Sciatic nerve (tissue), 2 donors: ENCODE data around the gene KIR2DL1. TPM values are rescaled to one million over a fixed set of nuclear protein-coding genes. Genes with fewer than 3 reads are reported as not detected.
"Not testable (repeated sequence)": the region's sequence is repeated elsewhere in the genome, so short reads cannot be mapped to it uniquely, and the experiment has no call there.

ENCODE experiments used
- ATAC-seq: fragments of 200-7000 bp; cut with Tn5 transposase; one replicate; pipeline ENCODE4 v1.9.1; 2020; ENCODE audit warnings: mild to moderate bottlenecking, moderate library complexity
- DNase-seq: peaks from one replicate; pipeline ENCODE4 v3.0.0-alpha.2; 2020; ENCODE audit warnings: low spot score
- intact Hi-C: fragments of 100-400 bp; cut with DNase I; formaldehyde crosslinking; loops from one replicate; pipeline ENCODE4 v1.14.2; 2022
- total RNA-seq: library from RNA; stranded (reverse); fragmentation: NEBNext Ultra II Directional; extraction: Animal tissue kit (Norgen Biotek cat#: 25700); gene quantifications from one replicate; pipeline ENCODE4 v1.2.1, GENCODE V29; 2021
- donor health status: DM: no; HTN: no; CAD: no.
- donor health status: DM: no; HTN: no; CAD: no.

KIR2DL1 gene
- total RNA-seq, 1 donor from 2014 or later, result not detected

GRCh38 chr19:54766464-54766863, 3.1 kb upstream of the KIR2DL1 start:
- DNase-seq, ATAC-seq, intact Hi-C loops: not testable (repeated sequence)

GRCh38 chr19:54770511-54770910, 918 bp downstream of the KIR2DL1 start:
- intact Hi-C loops, DNase-seq, ATAC-seq: not testable (repeated sequence)

DNA sequence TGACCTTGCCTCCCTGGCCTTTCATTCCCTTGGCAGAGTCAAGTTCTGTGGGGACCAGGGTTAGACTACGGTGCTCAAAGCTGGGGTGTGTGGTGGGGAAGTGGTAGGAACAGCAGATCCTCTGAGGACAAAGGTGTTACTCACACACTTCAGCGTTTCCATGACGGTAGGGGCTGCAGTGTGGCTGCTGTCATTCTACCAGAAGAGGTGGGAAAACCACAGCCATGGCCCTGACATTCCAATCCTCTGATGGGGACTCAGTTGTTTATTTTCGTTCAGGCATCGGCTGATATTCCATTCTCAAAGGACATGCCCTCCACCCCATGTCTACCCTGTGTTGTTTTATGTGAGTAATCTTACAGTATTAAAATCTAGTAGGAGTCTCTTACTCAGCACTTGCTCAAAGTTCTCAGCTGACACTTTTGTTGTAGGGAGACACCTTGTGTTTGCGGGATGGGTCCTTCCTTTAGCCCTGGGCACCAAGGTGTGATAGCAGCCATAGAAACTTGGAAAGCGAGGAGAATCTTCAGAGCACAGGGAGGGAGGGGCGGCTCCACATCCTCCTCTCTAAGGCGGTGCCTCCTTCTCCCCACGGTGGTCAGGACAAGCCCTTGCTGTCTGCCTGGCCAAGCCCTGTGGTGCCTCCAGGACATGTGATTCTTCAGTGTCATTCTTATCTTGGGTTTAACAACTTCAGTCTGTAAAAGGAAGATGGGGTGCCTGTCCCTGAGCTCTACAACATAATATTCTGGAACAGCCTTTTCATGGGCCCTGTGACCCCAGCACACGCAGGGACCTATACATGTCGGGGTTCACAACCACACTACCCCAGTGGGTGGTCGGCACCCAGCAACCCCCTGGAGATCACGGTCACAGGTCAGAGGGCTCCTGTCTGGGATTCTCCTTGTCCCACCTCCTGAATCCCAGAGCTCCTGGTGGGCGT, 1.7 kb downstream of the KIR2DL1 start:
- intact Hi-C loops, DNase-seq, ATAC-seq: not testable (repeated sequence)

DNA sequence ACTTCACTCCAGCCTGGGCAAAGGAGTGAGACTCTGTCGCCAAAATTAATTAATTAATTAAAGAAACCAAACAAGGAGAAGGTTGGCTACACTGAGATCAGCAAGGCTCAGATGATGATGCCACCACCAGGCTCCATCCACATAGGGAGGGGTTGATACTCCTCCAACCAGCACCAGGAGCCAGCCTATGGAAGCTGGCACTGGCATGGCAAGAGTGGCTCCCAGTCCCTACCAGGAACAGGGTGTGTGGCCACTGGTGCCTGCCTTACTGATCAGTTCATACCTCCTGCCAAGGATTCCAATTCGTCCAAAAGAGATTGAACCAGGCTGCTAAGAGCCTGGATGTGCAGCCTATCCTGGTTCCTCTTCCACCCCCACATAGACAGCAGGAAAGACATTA, 3.1 kb downstream of the KIR2DL1 start:
- DNase-seq, ATAC-seq, intact Hi-C loops: not testable (repeated sequence)

DNA sequence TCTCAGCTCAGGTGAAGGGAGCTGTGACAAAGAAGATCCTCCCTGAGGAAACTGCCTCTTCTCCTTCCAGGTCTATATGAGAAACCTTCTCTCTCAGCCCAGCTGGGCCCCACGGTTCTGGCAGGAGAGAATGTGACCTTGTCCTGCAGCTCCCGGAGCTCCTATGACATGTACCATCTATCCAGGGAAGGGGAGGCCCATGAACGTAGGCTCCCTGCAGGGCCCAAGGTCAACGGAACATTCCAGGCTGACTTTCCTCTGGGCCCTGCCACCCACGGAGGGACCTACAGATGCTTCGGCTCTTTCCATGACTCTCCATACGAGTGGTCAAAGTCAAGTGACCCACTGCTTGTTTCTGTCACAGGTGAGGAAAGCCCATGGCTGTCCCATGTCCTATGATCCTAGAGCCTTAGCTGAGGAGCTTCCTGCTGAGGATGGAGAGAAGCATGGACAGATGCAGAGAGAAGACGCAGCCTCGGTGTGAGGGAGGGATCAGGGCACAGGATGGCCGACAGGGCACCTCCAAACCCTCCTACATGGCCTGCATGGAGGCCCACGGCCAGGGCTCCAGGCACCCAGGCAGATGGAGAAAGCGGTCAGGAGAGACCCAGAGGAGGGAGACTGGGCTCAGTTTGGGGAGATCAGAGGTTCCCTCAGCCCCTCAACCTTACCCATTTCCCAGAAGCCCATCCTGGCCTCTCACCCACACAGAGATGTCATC, 5.7 kb downstream of the KIR2DL1 start:
- ATAC-seq, DNase-seq, intact Hi-C loops: not testable (repeated sequence)

GRCh38 chr19:54775830-54776229, 6.2 kb downstream of the KIR2DL1 start:
- intact Hi-C loops, ATAC-seq, DNase-seq: not testable (repeated sequence)

GRCh38 chr19:54777851-54778250, 8.3 kb downstream of the KIR2DL1 start:
- DNase-seq, intact Hi-C loops, ATAC-seq: not testable (repeated sequence)

DNA sequence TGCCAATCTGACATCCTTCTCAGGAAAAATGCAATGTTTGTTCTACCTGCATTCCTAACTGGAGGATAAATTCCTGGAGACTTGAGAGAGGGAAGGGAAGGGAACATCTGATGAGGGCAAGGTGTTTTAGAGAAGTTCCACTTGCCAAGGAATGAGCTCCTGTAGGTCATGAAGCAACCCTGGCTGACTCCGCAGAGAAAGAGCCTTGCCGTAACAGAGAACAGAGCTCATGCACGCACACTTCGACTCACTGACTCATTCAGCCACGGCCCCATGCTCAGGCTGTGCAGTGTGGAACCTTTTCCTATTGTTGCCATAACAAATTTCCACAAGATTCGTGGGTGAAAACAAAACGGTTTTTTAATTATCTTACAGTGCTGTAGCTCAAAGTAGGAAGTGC, 9.3 kb downstream of the KIR2DL1 start:
- ATAC-seq, intact Hi-C loops, DNase-seq: not testable (repeated sequence)

DNA sequence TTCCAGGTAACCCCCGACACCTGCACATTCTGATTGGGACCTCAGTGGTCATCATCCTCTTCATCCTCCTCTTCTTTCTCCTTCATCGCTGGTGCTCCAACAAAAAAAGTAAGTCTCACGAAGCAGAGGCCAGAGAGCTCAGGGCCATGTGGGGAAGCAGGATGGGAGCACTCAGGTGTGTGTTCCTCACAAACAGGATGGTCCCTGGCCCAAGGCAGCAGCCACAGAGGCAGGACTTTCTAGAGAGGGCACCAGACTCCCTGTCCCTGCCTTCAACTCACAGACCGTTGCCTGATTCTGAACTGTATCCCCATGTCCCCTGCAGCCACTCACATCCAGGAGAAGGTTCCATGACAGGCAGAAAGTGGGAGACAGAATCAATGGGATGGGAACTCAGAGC, 13.3 kb downstream of the KIR2DL1 start:
- ATAC-seq, intact Hi-C loops, DNase-seq: not testable (repeated sequence)

DNA sequence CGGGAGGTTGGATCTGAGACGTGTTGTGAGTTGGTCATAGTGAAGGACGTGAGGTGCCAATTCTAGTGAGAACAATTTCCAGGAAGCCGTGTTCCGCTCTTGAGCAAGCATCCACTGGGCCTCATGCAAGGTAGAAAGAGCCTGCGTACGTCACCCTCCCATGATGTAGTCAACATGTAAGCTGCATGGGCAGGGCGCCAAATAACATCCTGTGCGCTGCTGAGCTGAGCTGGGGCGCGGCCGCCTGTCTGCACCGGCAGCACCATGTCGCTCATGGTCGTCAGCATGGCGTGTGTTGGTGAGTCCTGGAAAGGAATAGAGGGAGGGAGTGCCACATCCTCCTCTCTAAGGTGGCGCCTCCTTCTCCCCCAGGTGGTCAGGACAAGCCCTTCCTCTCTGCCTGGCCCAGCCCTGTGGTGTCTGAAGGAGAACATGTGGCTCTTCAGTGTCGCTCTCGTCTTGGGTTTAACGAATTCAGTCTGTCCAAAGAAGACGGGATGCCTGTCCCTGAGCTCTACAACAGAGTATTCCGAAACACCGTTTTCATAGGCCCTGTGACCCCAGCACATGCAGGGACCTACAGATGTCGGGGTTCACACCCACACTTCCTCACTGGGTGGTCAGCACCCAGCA, 16.6 kb downstream of the KIR2DL1 start:
- intact Hi-C loops, DNase-seq, ATAC-seq: not testable (repeated sequence)

DNA sequence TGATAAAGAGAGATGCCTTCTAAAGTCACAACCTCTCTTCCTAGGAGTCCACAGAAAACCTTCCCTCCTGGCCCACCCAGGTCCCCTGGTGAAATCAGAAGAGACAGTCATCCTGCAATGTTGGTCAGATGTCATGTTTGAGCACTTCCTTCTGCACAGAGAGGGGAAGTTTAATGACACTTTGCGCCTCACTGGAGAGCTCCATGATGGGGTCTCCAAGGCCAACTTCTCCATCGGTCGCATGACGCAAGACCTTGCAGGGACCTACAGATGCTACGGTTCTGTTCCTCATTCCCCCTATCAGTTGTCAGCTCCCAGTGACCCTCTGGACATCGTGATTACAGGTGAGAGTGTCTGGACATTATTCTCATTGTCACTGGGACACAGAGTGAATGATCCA, 18.6 kb downstream of the KIR2DL1 start:
- intact Hi-C loops, DNase-seq, ATAC-seq: not testable (repeated sequence)

DNA sequence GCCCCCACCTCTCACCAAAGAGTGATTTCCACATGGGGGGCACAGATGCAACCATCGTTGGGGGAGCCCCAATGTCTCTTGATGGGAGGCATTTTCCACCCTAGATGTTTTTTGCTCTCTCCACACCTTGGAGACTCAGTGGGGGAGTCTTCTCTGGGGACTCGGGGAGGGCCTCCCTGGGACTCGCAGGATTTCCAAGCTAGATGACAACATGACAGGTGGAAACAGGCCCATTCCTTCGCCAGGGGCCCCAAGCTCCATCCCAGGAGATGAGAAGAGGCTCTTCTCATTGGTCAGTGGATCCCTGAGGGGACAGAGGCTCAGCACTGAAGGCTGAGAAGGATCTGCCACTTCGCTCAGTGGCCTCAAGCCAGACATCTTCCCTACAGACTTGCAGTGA, 21.1 kb downstream of the KIR2DL1 start:
- no peak for DNase-seq
- intact Hi-C loops, result no loop called here

GRCh38 chr19:54791476-54791875, 21.9 kb downstream of the KIR2DL1 start:
- DNase-seq (no peak), ATAC-seq (no peak)
- intact Hi-C loops, result no loop called here

More for the DNA sequence above, 21.1 kb downstream of the KIR2DL1 start:
- no peak for ATAC-seq

DNA sequence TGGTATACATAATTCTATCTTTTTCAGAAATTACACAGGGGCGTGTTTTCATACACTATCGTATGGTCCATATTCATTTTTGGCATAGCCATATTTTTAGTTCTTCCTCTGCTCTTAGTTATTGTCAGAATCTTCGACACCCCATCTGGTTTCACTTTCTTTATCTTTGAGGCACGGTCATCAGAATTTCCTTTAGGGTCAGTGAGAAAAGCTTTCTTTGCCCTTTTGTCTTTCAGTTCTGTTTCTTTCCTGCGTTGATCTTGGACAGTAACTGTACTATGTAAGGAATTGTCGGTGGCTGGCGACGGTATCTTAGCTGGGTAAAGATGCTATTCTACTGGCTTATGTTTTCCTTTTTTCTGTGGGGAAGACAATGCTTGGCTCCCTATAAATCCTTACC, 23.2 kb downstream of the KIR2DL1 start:
- ATAC-seq (no peak), DNase-seq (no peak)
- intact Hi-C loops, result no loop called here

DNA sequence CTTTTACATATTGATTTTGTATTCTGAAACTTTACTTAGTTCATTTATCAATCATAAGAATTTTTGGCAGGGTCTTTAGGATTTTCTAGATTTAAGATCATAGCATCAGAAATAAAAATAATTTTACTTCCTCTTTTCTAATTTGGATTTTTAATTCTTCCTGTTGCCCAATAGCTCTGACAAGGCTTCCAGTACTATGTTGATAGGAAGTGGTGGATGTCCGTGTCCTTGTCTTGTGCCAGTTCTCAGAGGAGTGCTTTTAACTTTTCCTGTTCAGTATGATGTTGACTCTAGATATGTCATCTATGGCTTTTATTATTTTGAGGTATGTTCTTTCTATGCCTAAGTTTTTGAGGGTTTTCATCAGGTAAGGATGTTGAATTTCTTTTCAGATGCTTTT, 26.2 kb downstream of the KIR2DL1 start:
- intact Hi-C loops, result no loop called here
- no peak for ATAC-seq
- no peak for DNase-seq

GRCh38 chr19:54803410-54803809, 33.8 kb downstream of the KIR2DL1 start, which contains the start of gene KIR2DL4:
Gene KIR2DL4 (plus strand): TSS chr19:54803610. CDS start chr19:54803652, 42 bp downstream.
- ATAC-seq (no peak), DNase-seq (no peak)
- intact Hi-C loops, result no loop called here

- DNase-seq (no peak), ATAC-seq (no peak)
- intact Hi-C loops, result no loop called here
These were observed 34.5 kb downstream of the KIR2DL1 start for GRCh38 chr19:54804101-54804500.

GRCh38 chr19:54804571-54804970, 35.0 kb downstream of the KIR2DL1 start:
- DNase-seq (no peak), ATAC-seq (no peak)
- intact Hi-C loops, result no loop called here
